Measurements from ENCODE around the gene ADGB. TPM values are rescaled to one million over a fixed set of nuclear protein-coding genes. Genes with fewer than 3 reads are reported as not detected.

Gene ADGB
- total and polyA plus RNA-seq, 4 donors = 0.23 TPM; not detected in 3

- H3K27me3 ChIP-seq (ENCODE audit: control insufficient read depth in 4 of 4, insufficient read depth in 4 of 4, low read length in 3 of 4) = no peaks in the 10 kb centered on the region
- no peaks in the 10 kb centered on the region for H3K4me1 ChIP-seq (ENCODE audit: control insufficient read depth in 4 of 4, insufficient read depth in 4 of 4, low read length in 3 of 4)
- no peaks in the 10 kb centered on the region for H3K9me3 ChIP-seq (ENCODE audit: control insufficient read depth in 4 of 4, low read length in 3 of 4)
- no peak overlapping the region for H3K4me3 ChIP-seq (ENCODE audit: low read depth in 1 of 3, low read length in 3 of 3)
- TF ChIP-seq SP1 (IDR thresholded peaks at IDR 0.05) = no peak
- TF ChIP-seq MAX (IDR thresholded peaks at IDR 0.05) = no peak
- TF ChIP-seq CTCF (IDR thresholded peaks at IDR 0.05; ENCODE audit: low read depth, low read length, missing input control) = no peak
- no peak for TF ChIP-seq REST (IDR thresholded peaks at IDR 0.05)
- TF ChIP-seq YY1 (IDR thresholded peaks at IDR 0.05) = no peak
- TF ChIP-seq TAF1 (conservative IDR thresholded peaks at IDR 0.05) = no peak
- no peak for TF ChIP-seq FOXA2 (IDR thresholded peaks at IDR 0.05)
- TF ChIP-seq ATF3 (IDR thresholded peaks at IDR 0.05) = no peak
- no peak for TF ChIP-seq HNF4G (IDR thresholded peaks at IDR 0.05)
- no peaks in the 10 kb centered on the region for H3K36me3 ChIP-seq (ENCODE audit: control insufficient read depth in 4 of 4, insufficient read depth in 3 of 4, low read depth in 1 of 4, low read length in 3 of 4)
- no peak overlapping the region for H3K9ac ChIP-seq (ENCODE audit: low read depth in 1 of 2, low read length in 2 of 2)
- no peak overlapping the region for H3K27ac ChIP-seq (ENCODE audit: low read depth in 1 of 2, low read length in 2 of 2)
- no peak for DNase-seq (ENCODE audit: low spot score)
- 86% methylated on average over 2 of the region's 2 CpGs for WGBS
Measured at GRCh38 chr6:146768722-146769121, 169.9 kb downstream of the ADGB start.

GRCh38 chr6:146770275-146770964 lies 171.6 kb downstream of the ADGB start:
- no peak for DNase-seq (ENCODE audit: low spot score)
- Histone ChIP-seq H3K36me3 (ENCODE audit: control insufficient read depth in 4 of 4, insufficient read depth in 3 of 4, low read depth in 1 of 4, low read length in 3 of 4) (no peaks in the 10 kb centered on the region), H3K9ac (ENCODE audit: low read depth in 1 of 2, low read length in 2 of 2) (no peak overlapping the region), H3K27ac (ENCODE audit: low read depth in 1 of 2, low read length in 2 of 2) (no peak overlapping the region), H3K9me3 (ENCODE audit: control insufficient read depth in 4 of 4, low read length in 3 of 4) (no peaks in the 10 kb centered on the region), H3K4me3 (ENCODE audit: low read depth in 1 of 3, low read length in 3 of 3) (no peak overlapping the region), H3K4me1 (ENCODE audit: control insufficient read depth in 4 of 4, insufficient read depth in 4 of 4, low read length in 3 of 4) (no peaks in the 10 kb centered on the region), H3K27me3 (ENCODE audit: control insufficient read depth in 4 of 4, insufficient read depth in 4 of 4, low read length in 3 of 4) (no peaks in the 10 kb centered on the region)
- WGBS = 79% methylated on average over 13 of the region's 13 CpGs
- TF ChIP-seq YY1 (IDR thresholded peaks at IDR 0.05) = no peak
- TF ChIP-seq JUND (IDR thresholded peaks at IDR 0.05) = no peak
- no peak for TF ChIP-seq FOXA2 (IDR thresholded peaks at IDR 0.05)
- no peak for TF ChIP-seq GABPA (IDR thresholded peaks at IDR 0.05 in 1 of 2, conservative IDR thresholded peaks at IDR 0.05 in 1 of 2)
- TF ChIP-seq SP1 (IDR thresholded peaks at IDR 0.05) = no peak
- no peak for TF ChIP-seq TAF1 (conservative IDR thresholded peaks at IDR 0.05)
- no peak for TF ChIP-seq MAX (IDR thresholded peaks at IDR 0.05)
- no peak for TF ChIP-seq RXRA (IDR thresholded peaks at IDR 0.05)
- TF ChIP-seq EGR1 (IDR thresholded peaks at IDR 0.05; ENCODE audit: low read depth in 2 of 2) = no peak
- no peak for TF ChIP-seq RAD21 (IDR thresholded peaks at IDR 0.05)
- no peak for TF ChIP-seq REST (IDR thresholded peaks at IDR 0.05)
- TF ChIP-seq NR2F2 (IDR thresholded peaks at IDR 0.05) = no peak
- no peak for TF ChIP-seq ZBTB33 (IDR thresholded peaks at IDR 0.05)
- TF ChIP-seq CTCF (IDR thresholded peaks at IDR 0.05; ENCODE audit: low read depth, low read length, missing input control) = no peak
- TF ChIP-seq FOXA1 (IDR thresholded peaks at IDR 0.05) = no peak
